Smooth muscle cell (in vitro differentiated cells): Measurements from ENCODE around the gene TIMM13. TPM values are rescaled to one million over a fixed set of nuclear protein-coding genes. Genes with fewer than 3 reads are reported as not detected.
"Not testable (repeated sequence)": the region's sequence is repeated elsewhere in the genome, so short reads cannot be mapped to it uniquely, and the experiment has no call there.

Experiments used
- DNase-seq: peaks from one replicate; lab custom pipeline; 2025; ENCODE audit not compliant: unreplicated experiment; lab: John Stamatoyannopoulos, UW
- H2AFZ ChIP-seq: fragments of 200-600 bp; sonication (generic); 2 replicates; pipeline ENCODE4 v1.6.0; 2016; ENCODE audit warnings: antibody characterized with exemption, low read depth, mild to moderate bottlenecking
- H3F3A ChIP-seq: fragments of 200-600 bp; sonication (generic); 2 replicates; pipeline ENCODE4 v1.6.0; 2017; ENCODE audit warnings: antibody characterized with exemption, low read depth
- H3K27ac ChIP-seq: fragments of 200-600 bp; sonication (generic); 2 replicates; pipeline ENCODE4 v1.5.1; 2016; ENCODE audit warnings: low read depth, mild to moderate bottlenecking
- H3K27me3 ChIP-seq: fragments of 200-600 bp; sonication (generic); 2 replicates; pipeline ENCODE4 v1.6.1; 2016; ENCODE audit warnings: low read depth, mild to moderate bottlenecking
- H3K36me3 ChIP-seq: fragments of 200-600 bp; sonication (generic); 2 replicates; pipeline ENCODE4 v1.5.1; 2016; ENCODE audit warnings: low read depth
- H3K4me1 ChIP-seq: fragments of 200-600 bp; sonication (generic); 2 replicates; pipeline ENCODE4 v1.5.1; 2016; ENCODE audit warnings: low read depth
- H3K4me2 ChIP-seq: fragments of 200-600 bp; sonication (generic); 2 replicates; pipeline ENCODE4 v1.6.0; 2016; ENCODE audit warnings: mild to moderate bottlenecking
- H3K4me3 ChIP-seq: fragments of 200-600 bp; sonication (generic); 2 replicates; pipeline ENCODE4 v1.5.1; 2016; ENCODE audit warnings: mild to moderate bottlenecking
- H3K79me2 ChIP-seq: fragments of 200-600 bp; sonication (generic); 2 replicates; pipeline ENCODE4 v1.6.0; 2016; ENCODE audit warnings: low read depth, mild to moderate bottlenecking
- H3K9ac ChIP-seq: fragments of 200-600 bp; sonication (generic); 2 replicates; pipeline ENCODE4 v1.6.0; 2016; ENCODE audit warnings: low read depth
- H3K9me3 ChIP-seq: fragments of 200-600 bp; sonication (generic); replicated peaks from 2 replicates; pipeline ENCODE4 v1.5.1; 2016; ENCODE audit warnings: low read depth
- H4K20me1 ChIP-seq: fragments of 200-600 bp; sonication (generic); 2 replicates; pipeline ENCODE4 v1.6.0; 2016; ENCODE audit warnings: low read depth
- CTCF ChIP-seq: fragments of 200-600 bp; sonication (generic); IDR thresholded peaks from 2 replicates; pipeline ENCODE4 v1.5.1; 2017; ENCODE audit warnings: borderline replicate concordance, mild to moderate bottlenecking, antibody characterized with exemption; ENCODE audit not compliant: insufficient read depth, poor library complexity, severe bottlenecking
- WGBS: methylation state at CpG from one replicate; pipeline ENCODE4 v1.1.7; 2016; ENCODE audit warnings: low lambda C conversion rate; 5-methylcytosine and 5-hydroxymethylcytosine counted together
- polyA plus RNA-seq: library from polyadenylated mRNA; unstranded; fragments of >200 nt; fragmentation: Nextera tagmentation; extraction: Ambion mirVana; gene quantifications from 2 replicates; pipeline ENCODE4 v1.2.1, GENCODE V29; 2016
- total RNA-seq: library from RNA; depleted of rRNA; stranded (reverse); fragments of >200 nt; gene quantifications from 2 replicates; pipeline ENCODE4 v1.2.3, GENCODE V29; 2014

Gene TIMM13
- total and polyA plus RNA-seq, 2 experiments from 2014 or later = 20.0 to 107 TPM

- Histone ChIP-seq H3K27me3 (no peaks in the 10 kb centered on the region), H3K27ac (no peak overlapping the region), H4K20me1 (no peaks in the 10 kb centered on the region), H3K9me3 (no peaks in the 10 kb centered on the region), H3K79me2 (peaks cover 9% of the 10 kb centered on the region), H3K4me2 (peak overlapping the region; percentile 83), H3K4me1 (no peaks in the 10 kb centered on the region), H3F3A (peaks cover 5% of the 10 kb centered on the region), H3K9ac (peak overlapping the region; percentile 61), H2AFZ (peak overlapping the region; percentile 86), H3K36me3 (no peaks in the 10 kb centered on the region), H3K4me3 (peak overlapping the region; percentile 61)
- no peak for TF ChIP-seq CTCF
- peak; percentile 51 for DNase-seq
- WGBS = 7% methylated on average over 58 of the region's 62 CpGs
These were observed 34.6 kb upstream of the TIMM13 start for GRCh38 chr19:2461751-2462634.

- H4K20me1 ChIP-seq = peaks cover 8% of the 10 kb centered on the region
- H3K4me2 ChIP-seq = no peak overlapping the region
- no peaks in the 10 kb centered on the region for H3K36me3 ChIP-seq
- H2AFZ ChIP-seq = no peak overlapping the region
- no peak for TF ChIP-seq CTCF
- H3K4me1 ChIP-seq = peaks cover 2% of the 10 kb centered on the region
- H3K27me3 ChIP-seq = no peaks in the 10 kb centered on the region
- H3K9ac ChIP-seq = no peak overlapping the region
- H3K4me3 ChIP-seq = no peak overlapping the region
- 96% methylated on average over 1 of the region's 1 CpG for WGBS
- H3K9me3 ChIP-seq = no peaks in the 10 kb centered on the region
- no peak for DNase-seq
- H3F3A ChIP-seq = peaks cover 5% of the 10 kb centered on the region
- H3K79me2 ChIP-seq = peaks cover 24% of the 10 kb centered on the region
- H3K27ac ChIP-seq = no peak overlapping the region
These were observed 32.9 kb upstream of the TIMM13 start for GRCh38 chr19:2460245-2460644.

GRCh38 chr19:2458776-2459175, 31.4 kb upstream of the TIMM13 start:
- H3K79me2 ChIP-seq = peaks cover 36% of the 10 kb centered on the region

GRCh38 chr19:2458054-2458453, 30.7 kb upstream of the TIMM13 start:
- Histone ChIP-seq H3K9me3 (no peaks in the 10 kb centered on the region), H2AFZ (no peak overlapping the region), H4K20me1 (peaks cover 30% of the 10 kb centered on the region), H3K27ac (no peak overlapping the region), H3F3A (no peaks in the 10 kb centered on the region), H3K9ac (no peak overlapping the region), H3K27me3 (no peaks in the 10 kb centered on the region), H3K36me3 (no peaks in the 10 kb centered on the region), H3K4me1 (peaks cover 4% of the 10 kb centered on the region), H3K4me3 (no peak overlapping the region), H3K79me2 (peaks cover 43% of the 10 kb centered on the region), H3K4me2 (no peak overlapping the region)
- TF ChIP-seq CTCF = no peak
- whole genome bisulfite sequencing = 93% methylated on average over 5 of the region's 5 CpGs
- DNase-seq = no peak

More at GRCh38 chr19:2458776-2459175, 31.4 kb upstream of the TIMM13 start:
- not testable (repeated sequence) for H3K27me3 ChIP-seq, H3K9ac ChIP-seq, H3K9me3 ChIP-seq, H3K27ac ChIP-seq, H3K4me1 ChIP-seq, H3F3A ChIP-seq, H3K4me3 ChIP-seq, H3K36me3 ChIP-seq, DNase-seq, H2AFZ ChIP-seq, H3K4me2 ChIP-seq
- WGBS = 88% methylated on average over 10 of the region's 10 CpGs
- peaks cover 23% of the 10 kb centered on the region for H4K20me1 ChIP-seq
